Measurements from ENCODE around the gene PROS1.
"Not testable (repeated sequence)": the region's sequence is repeated elsewhere in the genome, so short reads cannot be mapped to it uniquely, and the experiment has no call there.

The PROS1 gene

DNA sequence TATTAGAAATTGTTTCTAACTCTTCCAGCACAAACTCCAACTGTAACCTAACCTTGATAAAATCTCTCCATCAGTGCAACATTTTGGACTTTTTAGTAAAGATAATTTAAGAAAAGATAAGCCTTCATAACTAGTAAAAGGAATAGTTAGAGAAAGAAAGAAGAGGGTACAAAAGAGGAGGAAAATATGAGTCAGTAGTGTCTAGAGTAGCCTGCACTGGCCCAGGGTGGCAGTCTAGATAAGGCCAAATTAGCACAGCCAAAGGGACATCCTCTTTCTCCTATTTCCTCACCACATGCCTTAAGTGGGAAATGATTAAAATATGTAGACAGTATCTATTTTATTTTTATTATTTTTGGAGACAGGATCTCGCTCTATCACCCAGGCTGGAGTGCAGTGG, 3.7 kb downstream of the PROS1 start:
- in situ Hi-C loops (cut with HindIII; ENCODE audit: low sequenced_read_pairs): no loop called here

DNA sequence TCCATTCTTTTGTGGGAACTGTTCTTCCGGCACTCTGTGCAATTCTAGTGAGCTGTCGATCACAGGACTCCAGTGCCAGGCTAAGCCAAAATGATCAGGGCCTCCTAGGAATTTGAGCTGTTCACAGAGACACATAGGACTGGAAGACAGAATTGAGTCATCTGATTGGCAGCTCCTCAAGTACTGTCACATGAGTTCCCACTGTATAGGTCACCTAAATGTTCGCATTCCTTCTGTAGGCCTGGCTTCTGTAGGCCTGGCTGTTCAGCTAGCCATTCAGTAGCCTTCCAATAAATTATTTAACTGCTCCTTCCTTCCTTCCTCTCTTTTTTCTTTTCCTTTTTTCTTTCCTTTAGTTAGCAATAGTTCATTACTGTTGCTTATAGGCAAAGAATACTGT, 4.3 kb downstream of the PROS1 start:
- in situ Hi-C loops (cut with HindIII; ENCODE audit: low sequenced_read_pairs): no loop called here

DNA sequence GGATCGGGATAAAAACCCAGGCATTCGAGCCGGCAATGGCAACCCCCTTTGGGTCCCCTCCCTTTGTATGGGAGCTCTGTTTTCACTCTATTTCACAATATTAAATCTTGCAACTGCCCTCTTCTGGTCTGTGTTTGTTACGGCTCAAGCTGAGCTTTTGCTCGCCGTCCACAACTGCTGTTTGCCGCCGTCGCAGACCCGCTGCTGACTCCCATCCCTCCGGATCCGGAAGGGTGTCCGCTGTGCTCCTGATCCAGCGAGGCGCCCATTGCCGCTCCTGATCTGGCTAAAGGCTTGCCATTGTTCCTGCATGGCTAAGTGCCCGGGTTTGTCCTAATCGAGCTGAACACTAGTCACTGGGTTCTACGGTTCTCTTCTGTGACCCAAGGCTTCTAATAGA, 8.6 kb downstream of the PROS1 start:
- in situ Hi-C loops (cut with HindIII; ENCODE audit: low sequenced_read_pairs): not testable (repeated sequence)

DNA sequence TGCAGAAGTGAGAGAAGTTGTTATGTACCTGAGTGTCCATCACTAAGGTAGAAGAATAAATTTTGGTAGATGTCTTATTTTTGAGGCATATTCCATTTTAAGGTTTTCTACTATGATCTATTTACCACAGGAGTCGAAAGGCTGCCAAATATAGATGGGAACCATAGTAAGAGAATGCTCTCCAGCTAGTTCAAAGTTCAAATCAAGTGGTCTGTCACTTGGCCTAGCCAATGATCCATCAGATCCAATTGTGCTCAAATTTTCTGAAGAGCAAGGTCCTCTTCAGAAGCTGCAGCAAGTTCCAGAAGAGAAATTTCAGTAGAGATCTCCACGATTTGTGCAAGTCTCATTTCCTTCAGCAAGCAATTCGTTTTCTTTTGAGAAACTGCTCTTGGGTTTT, 10.9 kb downstream of the PROS1 start:
- in situ Hi-C loops (cut with HindIII; ENCODE audit: low sequenced_read_pairs): no loop called here

DNA sequence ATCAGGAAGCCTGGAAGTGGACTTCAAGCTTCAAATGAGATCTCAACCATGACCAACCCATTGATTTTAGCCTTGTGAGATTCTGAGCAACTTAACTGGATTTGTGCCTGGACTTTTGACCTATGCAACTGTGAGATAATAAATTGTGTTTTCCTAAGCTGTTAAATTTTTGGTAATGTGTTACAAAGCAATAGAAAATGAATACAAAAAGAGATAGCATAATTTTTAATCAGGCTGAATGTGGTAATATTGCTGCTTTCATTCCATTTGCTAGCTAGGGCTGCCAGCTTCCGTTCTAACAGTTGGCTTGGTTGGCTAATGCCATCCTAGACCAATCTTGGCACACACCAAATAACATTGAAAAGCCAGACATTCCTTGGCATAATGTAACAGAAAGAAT, 12.2 kb downstream of the PROS1 start:
- in situ Hi-C loops (cut with HindIII; ENCODE audit: low sequenced_read_pairs): no loop called here

DNA sequence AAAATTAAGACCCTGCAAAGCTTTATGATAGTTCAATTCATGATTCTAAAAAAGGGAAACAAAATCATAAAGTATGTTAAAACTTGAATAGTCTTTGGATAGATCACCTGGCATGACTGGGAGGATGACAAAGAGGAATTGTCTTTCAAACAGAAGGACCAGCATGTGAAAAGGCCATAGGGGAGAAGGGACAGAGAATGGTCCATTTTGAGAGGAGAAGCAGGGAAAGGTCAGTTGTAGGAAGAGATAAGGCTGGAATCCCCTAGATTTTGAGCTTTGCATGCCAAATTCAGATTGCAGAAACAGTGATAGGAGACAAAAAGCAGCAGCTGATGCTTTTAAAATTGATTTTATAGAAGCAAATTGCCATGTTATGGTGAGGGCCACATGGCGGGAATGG, 12.7 kb downstream of the PROS1 start:
- in situ Hi-C loops (cut with HindIII; ENCODE audit: low sequenced_read_pairs): no loop called here

DNA sequence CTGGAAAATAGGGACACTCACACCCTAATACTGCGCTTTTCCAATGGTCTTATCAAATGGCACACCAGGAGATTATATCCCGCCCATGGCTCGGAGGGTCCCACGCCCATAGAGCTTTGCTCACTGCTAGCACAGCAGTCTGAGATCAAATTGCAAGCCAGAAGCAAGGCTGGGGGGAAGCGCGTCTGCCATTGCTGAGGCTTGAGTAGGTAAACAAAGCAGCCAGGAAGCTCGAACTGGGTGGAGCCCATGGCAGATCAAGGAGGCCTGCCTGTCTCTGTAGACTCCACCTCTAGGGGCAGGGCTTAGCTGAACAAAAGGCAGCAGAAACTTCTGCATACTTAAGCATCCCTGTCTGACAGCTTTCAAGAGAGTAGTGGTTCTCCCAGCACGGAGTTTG, 23.7 kb downstream of the PROS1 start:
- in situ Hi-C loops (cut with HindIII; ENCODE audit: low sequenced_read_pairs): not testable (repeated sequence)

DNA sequence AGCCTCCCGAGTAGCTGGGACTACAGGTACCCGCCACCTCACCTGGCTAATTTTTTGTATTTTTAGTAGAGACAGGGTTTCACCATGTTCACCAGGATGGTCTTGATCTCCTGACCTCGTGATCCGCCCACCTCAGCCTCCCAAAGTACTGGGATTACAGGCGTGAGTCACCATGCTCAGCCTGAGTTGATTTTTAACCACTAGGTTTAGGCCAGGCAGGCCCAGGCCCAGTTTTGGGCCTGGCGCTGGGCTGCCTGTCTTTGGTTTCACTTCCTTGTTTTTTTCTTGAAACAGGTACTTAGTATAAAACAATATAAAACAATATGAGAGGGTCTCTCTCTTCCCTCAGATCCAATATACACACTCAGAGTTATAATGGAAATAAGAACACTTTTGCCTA, 36.2 kb downstream of the PROS1 start:
- in situ Hi-C loops (cut with HindIII; ENCODE audit: low sequenced_read_pairs): not testable (repeated sequence)

DNA sequence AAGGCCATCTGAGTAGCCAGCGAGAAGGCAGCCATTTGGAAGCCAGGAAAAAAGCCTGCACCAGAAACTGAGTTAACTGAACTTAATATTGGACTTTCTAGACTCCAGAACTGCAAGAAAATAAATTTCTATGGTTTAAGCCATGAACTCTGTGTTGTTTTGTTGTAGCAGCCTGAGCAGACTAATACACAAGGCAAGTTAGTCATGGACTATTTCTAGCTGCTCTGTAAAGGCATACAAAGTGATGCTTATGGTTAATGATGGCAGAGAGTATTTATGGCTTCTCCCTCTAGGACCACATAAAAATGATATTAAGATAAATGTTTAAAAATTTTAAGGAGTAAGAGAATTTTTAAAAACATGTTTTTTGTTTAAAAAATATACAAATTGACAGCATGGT, 37.1 kb downstream of the PROS1 start:
- in situ Hi-C loops (cut with HindIII; ENCODE audit: low sequenced_read_pairs): no loop called here

DNA sequence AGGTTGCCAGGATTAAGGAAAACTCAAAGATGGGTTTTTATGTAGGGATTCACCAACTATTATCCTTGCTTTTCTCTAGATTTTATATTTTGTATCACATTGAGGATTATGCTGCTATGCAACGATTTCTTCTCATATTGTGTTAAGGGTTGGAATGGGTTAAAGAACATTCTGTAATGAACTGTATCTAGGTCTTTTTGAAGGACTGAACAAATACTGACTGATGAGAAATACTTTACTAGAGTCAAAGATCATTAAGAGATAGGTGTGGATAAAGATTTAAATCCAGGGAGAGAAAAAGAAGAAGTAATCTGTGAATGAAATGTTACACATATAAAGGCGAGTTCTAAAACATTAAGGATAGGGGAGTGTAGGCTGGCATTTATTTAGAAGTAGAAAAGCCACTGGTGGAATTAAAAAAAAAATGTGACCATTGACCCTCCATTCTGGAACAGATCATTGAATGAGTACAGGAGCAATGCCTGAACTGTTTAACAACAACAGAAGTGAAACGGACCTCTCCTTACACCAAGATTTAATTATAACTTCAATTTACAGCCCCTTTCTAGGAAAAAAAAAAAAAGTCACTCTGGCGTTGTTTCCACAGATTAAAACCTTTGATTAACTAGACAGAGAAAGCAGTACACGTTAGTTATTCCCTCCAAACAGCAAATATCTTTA, 39.2 kb downstream of the PROS1 start:
- in situ Hi-C loops (cut with HindIII; ENCODE audit: low sequenced_read_pairs): no loop called here

DNA sequence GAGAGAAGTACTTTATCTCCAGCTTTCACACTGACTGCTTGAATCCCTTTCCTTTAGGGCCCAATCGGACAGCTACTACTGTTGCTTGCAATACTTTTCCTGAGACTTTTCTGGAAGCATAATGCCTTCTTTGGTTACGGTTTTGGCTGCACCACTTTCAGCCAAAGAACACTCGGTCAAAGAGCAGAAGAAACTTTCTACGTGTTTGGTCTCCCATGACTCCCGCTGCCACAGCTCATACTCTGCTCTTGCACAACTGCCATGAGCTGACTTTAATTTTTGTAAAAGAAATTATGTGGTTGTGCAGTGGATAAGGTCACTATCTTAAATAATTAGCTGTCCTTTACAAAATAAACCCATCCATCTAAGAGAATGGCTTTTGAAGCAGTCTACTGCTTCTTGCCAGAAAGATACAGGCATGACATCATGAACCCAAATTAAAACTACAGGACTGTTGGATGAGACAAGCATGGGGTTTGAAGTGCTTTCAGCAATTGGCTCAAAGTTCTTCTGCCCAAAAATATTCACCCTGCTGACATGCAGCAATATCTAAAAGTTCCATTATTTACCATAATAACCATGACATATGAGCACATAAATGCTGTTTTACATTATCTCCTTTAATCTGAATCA, 42.0 kb downstream of the PROS1 start:
- in situ Hi-C loops (cut with HindIII; ENCODE audit: low sequenced_read_pairs): no loop called here

DNA sequence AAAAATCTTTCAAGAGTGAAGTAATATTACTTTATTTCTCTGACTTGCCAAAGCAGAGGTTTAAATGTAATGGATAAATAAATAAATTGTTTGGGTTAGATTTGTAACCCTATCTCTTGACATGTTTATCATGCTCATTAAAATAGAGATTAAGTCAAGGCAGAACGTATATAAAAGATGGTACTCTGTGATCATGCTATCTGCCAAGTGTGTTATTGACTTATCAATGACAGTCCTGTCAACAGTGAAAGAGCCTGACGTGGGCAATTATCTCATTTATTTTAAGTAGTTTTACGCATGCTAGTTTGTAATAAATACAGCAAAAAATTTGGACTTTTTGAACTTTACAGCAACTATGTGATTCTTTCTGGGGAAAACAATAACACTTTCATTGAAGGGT, 43.7 kb downstream of the PROS1 start:
- in situ Hi-C loops (cut with HindIII; ENCODE audit: low sequenced_read_pairs): no loop called here

DNA sequence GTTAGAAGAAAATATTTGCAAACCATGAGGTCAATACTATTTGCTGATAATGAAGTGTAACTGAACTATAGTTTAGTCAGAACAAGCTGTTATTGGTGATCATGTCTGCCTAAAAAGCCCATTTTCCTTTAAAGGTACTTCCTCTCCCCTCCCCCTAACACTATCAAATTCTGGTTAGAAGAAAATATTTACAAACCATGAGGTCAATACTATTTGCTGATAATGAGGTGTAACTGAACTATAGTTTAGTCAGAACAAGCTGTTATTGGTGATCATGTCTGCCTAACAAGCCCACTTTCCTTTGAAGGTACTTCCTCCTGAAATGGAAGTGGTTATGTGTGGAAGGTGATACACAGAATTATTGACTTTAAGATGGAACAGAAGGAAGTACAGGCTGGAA, 46.9 kb downstream of the PROS1 start:
- in situ Hi-C loops (cut with HindIII; ENCODE audit: low sequenced_read_pairs): no loop called here

DNA sequence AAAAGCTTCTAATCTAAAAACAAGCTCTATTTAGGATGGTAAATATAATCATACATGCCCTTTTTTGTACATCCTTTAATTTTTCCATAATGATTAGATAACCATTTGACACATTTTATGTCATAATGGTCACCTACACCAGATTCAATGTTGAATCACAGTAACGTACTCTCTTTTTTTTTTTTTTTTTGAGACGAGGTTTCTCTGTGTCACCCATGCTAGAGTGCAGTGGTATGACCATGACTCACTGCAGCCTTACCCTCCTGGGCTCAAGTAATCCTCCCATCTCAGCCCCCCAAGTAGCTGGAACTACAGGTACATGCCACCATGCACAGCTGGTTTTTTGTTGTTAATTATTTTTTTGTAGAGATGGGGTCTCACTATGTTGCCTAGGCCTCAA, 49.2 kb downstream of the PROS1 start:
- in situ Hi-C loops (cut with HindIII; ENCODE audit: low sequenced_read_pairs): no loop called here

DNA sequence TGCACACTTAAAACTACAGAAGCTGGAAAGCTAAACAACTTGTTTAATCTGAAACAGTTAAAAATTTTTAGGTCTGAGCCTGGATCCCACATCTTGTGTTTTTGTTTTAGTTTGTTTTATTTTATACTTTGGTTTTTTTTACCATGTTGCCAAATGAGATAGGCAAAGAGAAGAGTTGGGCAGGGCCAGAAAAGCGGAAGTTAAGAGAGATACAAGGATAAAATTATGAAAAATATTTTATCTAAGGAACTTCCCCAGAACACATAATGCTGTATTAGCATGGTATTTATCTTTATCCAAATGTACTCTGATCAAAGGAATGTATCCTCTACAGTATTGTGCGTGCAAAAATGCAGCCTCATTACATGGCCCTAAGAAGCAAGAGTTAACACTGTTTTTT, 50.7 kb downstream of the PROS1 start:
- in situ Hi-C loops (cut with HindIII; ENCODE audit: low sequenced_read_pairs): no loop called here

DNA sequence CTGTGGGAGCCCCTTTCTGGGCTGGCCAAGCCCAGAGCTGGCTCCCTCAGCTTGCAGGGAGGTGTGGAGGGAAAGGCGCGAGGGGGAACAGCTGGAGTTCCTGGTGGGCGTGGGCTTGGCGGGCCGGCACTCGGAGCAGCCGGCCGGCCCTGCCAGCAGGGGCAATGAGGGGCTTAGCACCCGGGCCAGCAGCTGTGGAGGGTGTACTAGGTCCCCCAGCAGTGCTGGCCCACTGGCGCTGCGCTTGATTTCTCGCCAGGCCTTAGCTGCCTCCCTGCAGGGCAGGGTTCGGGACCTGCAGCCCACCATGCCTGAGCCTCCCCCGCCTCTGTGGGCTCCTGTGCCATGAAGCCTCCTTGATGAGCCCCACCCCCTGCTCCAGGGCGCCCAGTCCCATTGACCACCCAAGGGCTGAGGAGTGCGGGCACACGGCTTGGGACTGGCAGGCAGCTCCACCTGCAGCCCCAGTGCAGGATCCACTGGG, 56.1 kb downstream of the PROS1 start:
- in situ Hi-C loops (cut with HindIII; ENCODE audit: low sequenced_read_pairs): not testable (repeated sequence)

DNA sequence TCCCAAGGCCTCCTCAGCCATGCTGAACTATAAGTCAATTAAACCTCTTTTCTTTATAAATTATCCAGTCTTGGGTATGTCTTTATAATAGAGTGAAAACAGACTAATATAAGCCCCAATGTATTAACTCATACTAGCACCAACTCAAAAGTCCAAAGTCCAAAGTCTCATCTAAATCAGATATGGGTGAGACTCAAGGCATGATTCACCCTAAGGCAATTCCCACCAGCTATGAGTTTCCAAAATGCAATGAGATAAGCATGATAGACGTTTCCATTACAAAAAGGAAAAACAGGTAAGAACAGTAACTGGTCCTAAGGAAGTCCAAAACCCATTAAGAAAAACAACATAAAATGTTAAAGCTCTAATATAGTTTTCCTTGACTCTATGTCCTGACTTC, 60.1 kb downstream of the PROS1 start:
- in situ Hi-C loops (cut with HindIII; ENCODE audit: low sequenced_read_pairs): not testable (repeated sequence)

DNA sequence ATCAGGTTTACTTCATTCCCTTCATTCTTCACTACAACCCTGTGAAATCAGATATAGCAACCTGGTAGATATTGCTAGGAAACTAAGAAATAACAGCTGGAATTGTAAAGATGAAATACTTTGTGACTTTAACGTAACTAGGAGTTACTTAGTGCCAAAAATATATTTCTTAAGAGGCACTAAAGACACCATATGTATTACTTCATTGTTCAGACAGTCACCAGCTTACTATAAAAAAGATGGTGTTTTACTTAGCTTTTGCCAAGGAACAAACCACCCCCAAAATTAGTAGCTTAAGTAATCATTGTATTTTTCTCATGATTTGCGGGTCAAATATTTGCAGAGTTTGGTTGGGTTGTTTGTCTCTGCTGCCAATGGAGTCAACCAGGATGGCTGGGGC, 62.5 kb downstream of the PROS1 start:
- in situ Hi-C loops (cut with HindIII; ENCODE audit: low sequenced_read_pairs): no loop called here

DNA sequence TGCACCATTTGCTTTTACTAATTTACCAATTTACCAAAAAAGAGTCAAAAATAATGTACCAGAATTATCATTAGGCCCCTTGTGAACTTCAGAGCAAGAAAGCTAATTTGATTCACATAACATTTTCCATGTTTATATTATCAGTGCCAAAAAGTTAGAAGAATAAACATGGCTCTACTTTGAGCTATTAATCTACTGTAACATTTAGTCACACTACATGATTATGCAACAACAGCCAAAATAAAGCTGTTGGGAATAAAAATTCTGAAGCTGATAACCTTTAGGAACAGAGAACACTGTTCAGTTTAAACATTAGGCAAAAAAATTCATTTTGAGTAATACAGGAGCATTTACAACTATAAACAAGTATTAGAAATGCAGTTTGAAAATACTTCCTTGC, 63.6 kb downstream of the PROS1 start:
- in situ Hi-C loops (cut with HindIII; ENCODE audit: low sequenced_read_pairs): no loop called here

DNA sequence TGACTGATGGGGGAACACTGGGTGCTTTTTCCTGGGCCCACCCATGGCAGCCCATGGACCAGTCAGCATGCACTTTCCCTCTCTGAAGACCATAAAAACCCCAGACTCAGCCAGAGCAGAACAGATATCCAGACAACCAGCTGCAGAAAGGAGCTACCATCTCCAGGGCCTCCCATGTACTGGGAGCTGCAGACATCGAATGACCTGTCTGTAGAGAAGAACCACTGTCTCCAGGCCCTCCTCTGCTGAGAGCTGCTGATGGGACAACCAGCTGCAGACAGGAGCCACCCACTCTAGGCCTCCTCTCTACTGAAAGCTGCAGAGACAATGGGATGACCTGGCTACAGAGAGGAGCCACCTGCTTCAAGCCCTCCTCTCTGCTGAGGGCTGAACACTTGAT, 66.6 kb downstream of the PROS1 start:
- in situ Hi-C loops (cut with HindIII; ENCODE audit: low sequenced_read_pairs): no loop called here

DNA sequence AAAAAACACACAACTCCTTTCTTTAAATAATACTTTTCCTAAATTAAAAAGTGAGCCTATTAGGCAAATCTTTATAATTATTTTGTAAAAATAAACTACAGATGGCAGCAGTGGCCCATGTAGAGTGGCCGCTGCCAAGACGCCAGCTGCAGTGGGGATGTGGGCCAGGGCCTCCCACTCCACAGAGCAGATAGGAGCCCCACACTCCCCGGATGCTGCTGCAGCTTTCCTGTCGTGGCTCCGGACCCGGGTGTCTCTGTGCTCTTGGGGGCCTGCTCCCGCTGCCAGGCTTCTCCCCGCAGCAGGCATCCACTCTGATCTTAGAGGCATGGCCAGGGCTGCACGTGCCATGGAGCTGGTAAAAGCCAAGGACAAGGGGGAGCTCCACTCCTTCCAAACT, 67.5 kb downstream of the PROS1 start:
- in situ Hi-C loops (cut with HindIII; ENCODE audit: low sequenced_read_pairs): no loop called here

DNA sequence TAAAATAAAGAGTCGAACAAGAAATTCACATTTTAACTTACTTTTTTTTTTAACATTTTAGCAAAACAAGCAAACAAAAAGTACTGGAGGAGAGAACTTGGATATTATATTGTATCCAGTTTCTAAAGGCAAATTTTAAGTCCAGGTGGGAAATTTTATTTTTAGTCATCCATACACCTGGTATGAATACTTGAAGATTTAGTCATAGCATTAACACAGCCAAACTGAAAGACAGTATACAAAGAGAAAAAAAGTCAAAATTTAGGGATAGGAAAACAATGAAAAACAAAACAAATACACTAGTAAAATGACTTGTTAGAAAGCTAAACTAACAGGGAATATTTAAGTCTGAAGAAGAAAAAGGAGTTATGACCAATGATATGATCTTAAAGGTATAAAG, 69.1 kb downstream of the PROS1 start:
- in situ Hi-C loops (cut with HindIII; ENCODE audit: low sequenced_read_pairs): no loop called here

All from DLD1 (cell line).